Measurements from ENCODE around the gene CRYBG3. TPM values are rescaled to one million over a fixed set of nuclear protein-coding genes. Genes with fewer than 3 reads are reported as not detected.

CRYBG3 gene
- total and polyA plus RNA-seq, 2 experiments from 2014 or later, result 4.3 to 16.9 TPM

- no peaks in the 10 kb centered on the region for H3K36me3 ChIP-seq (ENCODE audit: low read depth)
- no peaks in the 10 kb centered on the region for H4K20me1 ChIP-seq (ENCODE audit: insufficient read depth)
- no peaks in the 10 kb centered on the region for H3K4me1 ChIP-seq (ENCODE audit: insufficient read depth)
- TF ChIP-seq EZH2 (IDR thresholded peaks at IDR 0.05; ENCODE audit: insufficient read depth, poor library complexity, severe bottlenecking) (no peak), EZH2phosphoT487 (IDR thresholded peaks at IDR 0.05; ENCODE audit: insufficient read depth, low read depth) (no peak)
- 85 to 89% methylated on average over 3 of the region's 3 CpGs for WGBS, 2 experiments (ENCODE audit: low coverage in 1 of 2, low lambda C conversion rate in 2 of 2, missing lambda C conversion rate in 2 of 2)
- H3K9me2 ChIP-seq (ENCODE audit: insufficient read depth), result no peaks in the 10 kb centered on the region
- no peak overlapping the region for H3K27ac ChIP-seq
- H3K9me3 ChIP-seq (ENCODE audit: low read depth), result no peaks in the 10 kb centered on the region
- no peak for DNase-seq
- no peak overlapping the region for H2AFZ ChIP-seq
- H3K79me2 ChIP-seq (ENCODE audit: insufficient read depth), result no peaks in the 10 kb centered on the region
- H3K27me3 ChIP-seq (replicated peaks; ENCODE audit: insufficient read depth), result no peaks in the 10 kb centered on the region; the same call in 1 of the 2 replicates
- no peak overlapping the region for H3K4me3 ChIP-seq
- no peak overlapping the region for H3K9ac ChIP-seq
- no peak overlapping the region for H3K4me2 ChIP-seq (ENCODE audit: unreplicated experiment)
- in situ Hi-C loops (cut with MboI), result no loop called here
- no peaks in the 10 kb centered on the region for H3F3A ChIP-seq (ENCODE audit: insufficient read depth)
Observed at GRCh38 chr3:97988784-97989568, 167.2 kb downstream of the CRYBG3 start.

- H3F3A ChIP-seq (ENCODE audit: insufficient read depth), result no peaks in the 10 kb centered on the region
- 47 to 52% methylated on average over 2 of the region's 2 CpGs for WGBS, 2 experiments (ENCODE audit: low coverage in 1 of 2, low lambda C conversion rate in 2 of 2, missing lambda C conversion rate in 2 of 2)
- in situ Hi-C loops (cut with MboI), result no loop called here
- H3K27me3 ChIP-seq (replicated peaks; ENCODE audit: insufficient read depth), result no peaks in the 10 kb centered on the region; the same call in 1 of the 2 replicates
- H3K4me2 ChIP-seq (ENCODE audit: unreplicated experiment), result no peak overlapping the region
- H3K9me3 ChIP-seq (ENCODE audit: low read depth), result no peaks in the 10 kb centered on the region
- no peak overlapping the region for H3K27ac ChIP-seq
- no peaks in the 10 kb centered on the region for H3K36me3 ChIP-seq (ENCODE audit: low read depth)
- no peak overlapping the region for H3K9ac ChIP-seq
- TF ChIP-seq EZH2phosphoT487 (IDR thresholded peaks at IDR 0.05; ENCODE audit: insufficient read depth, low read depth), result no peak
- no peak for TF ChIP-seq EZH2 (IDR thresholded peaks at IDR 0.05; ENCODE audit: insufficient read depth, poor library complexity, severe bottlenecking)
- no peaks in the 10 kb centered on the region for H3K4me1 ChIP-seq (ENCODE audit: insufficient read depth)
- no peaks in the 10 kb centered on the region for H4K20me1 ChIP-seq (ENCODE audit: insufficient read depth)
- DNase-seq, result no peak
- H3K9me2 ChIP-seq (ENCODE audit: insufficient read depth), result no peaks in the 10 kb centered on the region
- no peak overlapping the region for H2AFZ ChIP-seq
- H3K4me3 ChIP-seq, result no peak overlapping the region
- H3K79me2 ChIP-seq (ENCODE audit: insufficient read depth), result no peaks in the 10 kb centered on the region
Observed at GRCh38 chr3:97990624-97991292, 168.9 kb downstream of the CRYBG3 start.

GRCh38 chr3:97991293-97991682 lies 169.5 kb downstream of the CRYBG3 start:
- Histone ChIP-seq H3K9ac (no peak overlapping the region), H3K4me3 (no peak overlapping the region), H4K20me1 (ENCODE audit: insufficient read depth) (no peaks in the 10 kb centered on the region), H2AFZ (no peak overlapping the region), H3K4me2 (ENCODE audit: unreplicated experiment) (no peak overlapping the region), H3K9me3 (ENCODE audit: low read depth) (no peaks in the 10 kb centered on the region), H3K27ac (no peak overlapping the region), H3F3A (ENCODE audit: insufficient read depth) (no peaks in the 10 kb centered on the region), H3K36me3 (ENCODE audit: low read depth) (no peaks in the 10 kb centered on the region), H3K4me1 (ENCODE audit: insufficient read depth) (no peaks in the 10 kb centered on the region), H3K9me2 (ENCODE audit: insufficient read depth) (no peaks in the 10 kb centered on the region), H3K79me2 (ENCODE audit: insufficient read depth) (no peaks in the 10 kb centered on the region), H3K27me3 (replicated peaks; ENCODE audit: insufficient read depth) (no peaks in the 10 kb centered on the region; the same call in 1 of the 2 replicates)
- WGBS, 2 experiments (ENCODE audit: low coverage in 1 of 2, low lambda C conversion rate in 2 of 2, missing lambda C conversion rate in 2 of 2), result 63 to 71% methylated on average over 5 of the region's 5 CpGs
- in situ Hi-C loops (cut with MboI), result no loop called here
- no peak for TF ChIP-seq EZH2phosphoT487 (IDR thresholded peaks at IDR 0.05; ENCODE audit: insufficient read depth, low read depth)
- TF ChIP-seq EZH2 (IDR thresholded peaks at IDR 0.05; ENCODE audit: insufficient read depth, poor library complexity, severe bottlenecking), result no peak
- DNase-seq, result no peak

GRCh38 chr3:97992547-97993173 lies 170.8 kb downstream of the CRYBG3 start:
- TF ChIP-seq EZH2 (IDR thresholded peaks at IDR 0.05; ENCODE audit: insufficient read depth, poor library complexity, severe bottlenecking) (no peak), EZH2phosphoT487 (IDR thresholded peaks at IDR 0.05; ENCODE audit: insufficient read depth, low read depth) (no peak)
- Histone ChIP-seq H2AFZ (no peak overlapping the region), H3K4me2 (ENCODE audit: unreplicated experiment) (no peak overlapping the region), H3K4me3 (no peak overlapping the region), H3F3A (ENCODE audit: insufficient read depth) (no peaks in the 10 kb centered on the region), H4K20me1 (ENCODE audit: insufficient read depth) (no peaks in the 10 kb centered on the region), H3K9me2 (ENCODE audit: insufficient read depth) (no peaks in the 10 kb centered on the region), H3K9me3 (ENCODE audit: low read depth) (no peaks in the 10 kb centered on the region), H3K4me1 (ENCODE audit: insufficient read depth) (no peaks in the 10 kb centered on the region), H3K79me2 (ENCODE audit: insufficient read depth) (no peaks in the 10 kb centered on the region), H3K9ac (no peak overlapping the region), H3K27me3 (replicated peaks; ENCODE audit: insufficient read depth) (no peaks in the 10 kb centered on the region; the same call in 1 of the 2 replicates), H3K27ac (no peak overlapping the region), H3K36me3 (ENCODE audit: low read depth) (no peaks in the 10 kb centered on the region)
- in situ Hi-C loops (cut with MboI), result no loop called here
- no peak for DNase-seq
- 79 to 82% methylated on average over 2 of the region's 2 CpGs for WGBS, 2 experiments (ENCODE audit: low coverage in 1 of 2, low lambda C conversion rate in 2 of 2, missing lambda C conversion rate in 2 of 2)
